Mammary epithelial cell (primary cell): ENCODE measurements around the gene GPC1.

ENCODE experiments used
- EZH2 ChIP-seq: IDR thresholded peaks from 2 replicates; pipeline ENCODE4 v1.6.1; 2012; ENCODE audit warnings: low read length, inconsistent platforms, borderline replicate concordance
- TF ChIP-seq, protein P1 (sequence below), 2 donors: IDR thresholded peaks in 1 of 2; conservative IDR thresholded peaks in 1 of 2; 2 replicates each; pipeline ENCODE4 v1.5.1; 2011 to 2012; ENCODE audit warnings: inconsistent platforms in 2 of 2, low read length in 2 of 2, mild to moderate bottlenecking in 2 of 2, control low read depth in 1 of 2, low read depth in 1 of 2; ENCODE audit not compliant: insufficient read depth in 1 of 2; ENCODE audit errors: extremely low read depth in 1 of 2

DNA sequence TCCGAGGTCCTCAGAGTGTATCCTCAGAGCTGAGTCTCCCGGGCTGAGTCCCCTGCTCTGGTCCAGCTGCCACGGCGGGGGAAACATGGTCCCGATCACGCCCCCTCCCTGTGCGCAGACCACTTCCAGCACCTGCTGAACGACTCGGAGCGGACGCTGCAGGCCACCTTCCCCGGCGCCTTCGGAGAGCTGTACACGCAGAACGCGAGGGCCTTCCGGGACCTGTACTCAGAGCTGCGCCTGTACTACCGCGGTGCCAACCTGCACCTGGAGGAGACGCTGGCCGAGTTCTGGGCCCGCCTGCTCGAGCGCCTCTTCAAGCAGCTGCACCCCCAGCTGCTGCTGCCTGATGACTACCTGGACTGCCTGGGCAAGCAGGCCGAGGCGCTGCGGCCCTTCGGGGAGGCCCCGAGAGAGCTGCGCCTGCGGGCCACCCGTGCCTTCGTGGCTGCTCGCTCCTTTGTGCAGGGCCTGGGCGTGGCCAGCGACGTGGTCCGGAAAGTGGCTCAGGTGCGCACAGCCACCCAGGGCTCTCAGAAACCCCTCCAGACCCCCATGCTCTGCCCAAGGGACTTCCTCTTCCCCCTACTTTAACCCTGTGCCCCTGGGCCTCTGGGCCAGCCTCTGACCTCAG, 26.7 kb downstream of the GPC1 start:
- TF ChIP-seq, protein P1, sequence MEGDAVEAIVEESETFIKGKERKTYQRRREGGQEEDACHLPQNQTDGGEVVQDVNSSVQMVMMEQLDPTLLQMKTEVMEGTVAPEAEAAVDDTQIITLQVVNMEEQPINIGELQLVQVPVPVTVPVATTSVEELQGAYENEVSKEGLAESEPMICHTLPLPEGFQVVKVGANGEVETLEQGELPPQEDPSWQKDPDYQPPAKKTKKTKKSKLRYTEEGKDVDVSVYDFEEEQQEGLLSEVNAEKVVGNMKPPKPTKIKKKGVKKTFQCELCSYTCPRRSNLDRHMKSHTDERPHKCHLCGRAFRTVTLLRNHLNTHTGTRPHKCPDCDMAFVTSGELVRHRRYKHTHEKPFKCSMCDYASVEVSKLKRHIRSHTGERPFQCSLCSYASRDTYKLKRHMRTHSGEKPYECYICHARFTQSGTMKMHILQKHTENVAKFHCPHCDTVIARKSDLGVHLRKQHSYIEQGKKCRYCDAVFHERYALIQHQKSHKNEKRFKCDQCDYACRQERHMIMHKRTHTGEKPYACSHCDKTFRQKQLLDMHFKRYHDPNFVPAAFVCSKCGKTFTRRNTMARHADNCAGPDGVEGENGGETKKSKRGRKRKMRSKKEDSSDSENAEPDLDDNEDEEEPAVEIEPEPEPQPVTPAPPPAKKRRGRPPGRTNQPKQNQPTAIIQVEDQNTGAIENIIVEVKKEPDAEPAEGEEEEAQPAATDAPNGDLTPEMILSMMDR (conservative IDR thresholded peaks at IDR 0.05 in 1 of 2, IDR thresholded peaks at IDR 0.05 in 1 of 2; ENCODE audit: extremely low read depth in 1 of 2, insufficient read depth in 1 of 2, low read depth in 1 of 2, low read length in 2 of 2): no peak
- no peak for TF ChIP-seq EZH2
